GM18526 (cell line): ENCODE measurements around the gene DESI2.

Experiments used
- POLR2A ChIP-seq: IDR thresholded peaks from 3 replicates; pipeline ENCODE4 v1.6.1; 2011; ENCODE audit not compliant: insufficient read length; ENCODE audit errors: extremely low read depth

Gene DESI2

DNA sequence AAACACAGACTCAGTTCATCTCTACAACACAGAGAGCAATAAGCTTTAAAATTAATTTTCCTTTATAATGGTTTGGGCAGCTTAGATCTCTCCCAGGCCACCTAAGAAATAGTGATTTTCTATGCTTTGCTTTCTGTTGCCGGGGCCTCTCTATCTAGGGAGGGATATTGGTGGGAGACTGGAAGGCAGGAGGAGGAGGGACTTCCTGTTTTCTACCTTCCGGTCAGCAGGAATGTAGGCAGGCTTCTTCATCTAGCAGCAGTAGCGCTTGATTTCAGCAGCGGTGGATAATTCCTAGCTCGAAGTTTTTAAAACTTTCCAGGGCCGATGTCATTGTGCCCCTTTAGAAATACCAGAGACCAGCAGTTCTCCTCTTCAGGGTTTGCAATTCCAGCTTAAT is 5.1 kb upstream of the DESI2 start:
- TF ChIP-seq POLR2A, result no peak

DNA sequence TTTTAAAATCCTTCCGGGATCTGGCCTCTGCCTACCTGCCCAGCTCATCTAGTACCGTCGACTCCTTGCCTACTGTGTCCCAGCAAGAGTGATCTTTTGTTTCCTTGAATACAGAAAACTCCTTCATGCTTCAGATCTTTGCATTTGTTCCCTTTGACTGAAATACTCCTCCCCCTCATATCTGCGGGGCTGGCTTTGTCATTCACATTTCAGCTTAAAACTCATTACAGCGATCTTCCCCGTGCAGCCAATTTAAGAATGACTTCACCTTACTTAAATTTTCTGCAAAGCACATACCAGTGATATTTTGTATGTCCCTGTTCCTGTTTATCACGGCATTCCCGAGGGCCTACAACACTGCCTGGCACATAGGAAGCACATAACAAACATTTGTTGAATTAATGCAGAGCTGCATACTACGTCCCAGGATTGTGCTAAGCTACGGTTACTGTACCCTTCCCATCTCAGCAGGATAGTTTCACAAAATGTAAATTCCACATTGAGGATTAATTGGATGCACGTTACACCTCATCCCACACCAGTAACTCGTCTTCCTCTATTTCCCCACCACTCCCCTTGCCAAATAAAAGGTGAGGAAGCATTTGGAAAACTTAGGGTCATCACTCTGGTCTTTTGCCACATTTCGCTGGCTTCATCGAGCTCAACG is 837 bp upstream of the DESI2 start:
- TF ChIP-seq POLR2A, result no peak

DNA sequence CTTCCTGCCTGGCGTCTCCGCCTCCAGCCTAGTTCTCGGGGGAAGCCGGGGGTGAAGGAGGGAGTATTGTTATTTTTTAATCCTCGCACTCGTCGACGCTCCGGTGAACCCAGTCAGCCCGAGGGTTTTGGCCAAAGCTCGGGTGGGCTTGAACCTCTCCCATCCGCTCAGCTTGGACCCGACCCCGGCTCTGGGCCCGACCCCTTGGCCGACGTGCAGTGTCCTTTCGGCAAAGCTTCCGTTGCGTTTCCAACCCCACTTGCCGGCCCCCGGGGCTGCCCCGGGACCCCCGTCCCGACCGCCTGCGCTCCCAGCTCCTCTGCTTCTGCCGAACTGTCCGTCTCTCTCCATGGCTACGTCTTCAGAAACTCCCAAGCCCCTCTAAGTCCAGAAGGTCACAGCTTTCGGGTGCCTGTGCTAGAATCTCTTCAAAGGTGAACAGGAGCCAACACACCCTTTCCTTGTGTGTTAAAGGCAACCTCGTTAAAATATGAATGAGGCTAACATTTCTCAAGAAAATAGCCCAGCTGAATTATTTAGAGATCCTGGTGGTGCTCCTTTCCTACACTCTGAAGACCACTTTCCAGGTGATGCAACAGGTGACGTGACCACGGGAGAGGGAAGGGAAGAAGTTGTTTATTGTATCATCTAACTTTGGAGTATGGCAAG is 647 bp downstream of the DESI2 start:
- no peak for TF ChIP-seq POLR2A

DNA sequence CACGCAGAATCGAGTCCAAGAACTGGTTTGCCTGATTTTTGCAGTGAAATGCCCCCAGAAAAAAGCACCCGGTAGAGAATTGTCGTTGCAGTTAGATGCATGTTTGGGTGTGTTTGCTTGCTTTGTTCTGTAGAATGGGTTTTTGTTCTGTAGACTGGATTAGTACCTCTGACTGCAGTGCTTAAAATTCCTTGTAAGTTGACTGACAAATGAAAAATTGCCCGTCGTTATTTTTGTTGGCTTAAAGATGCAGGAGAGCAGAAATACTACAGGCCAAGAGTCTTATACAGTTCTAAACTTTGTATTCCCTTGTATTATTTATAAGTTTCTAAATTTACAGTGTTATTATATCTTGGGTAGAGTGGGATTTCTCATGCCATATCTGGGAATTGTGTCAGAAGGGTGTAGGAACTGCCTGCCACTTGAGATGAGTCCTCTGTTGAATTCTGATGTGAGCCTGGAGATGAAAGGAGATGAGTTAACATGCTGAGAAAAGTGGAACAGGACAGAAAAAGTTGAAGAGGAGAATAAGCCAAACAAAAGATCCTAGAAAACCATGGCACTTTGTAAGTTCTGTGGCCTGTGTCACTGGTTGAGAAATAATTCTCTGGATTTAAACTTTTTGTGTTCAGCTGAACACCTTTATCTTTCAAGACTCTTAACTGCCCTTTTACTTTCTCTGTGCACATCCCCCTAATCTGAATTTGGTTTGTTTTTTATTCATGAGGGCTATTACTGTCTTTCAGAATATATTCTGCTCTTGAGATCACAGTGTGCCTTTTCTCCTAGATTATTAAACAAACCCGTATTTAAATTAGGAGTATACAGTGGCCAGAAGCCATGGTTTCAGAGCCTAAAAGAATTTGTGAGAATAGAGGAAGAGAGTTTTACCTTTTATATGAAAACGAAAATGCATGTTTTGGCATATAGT is 1.4 kb downstream of the DESI2 start:
- no peak for TF ChIP-seq POLR2A

DNA sequence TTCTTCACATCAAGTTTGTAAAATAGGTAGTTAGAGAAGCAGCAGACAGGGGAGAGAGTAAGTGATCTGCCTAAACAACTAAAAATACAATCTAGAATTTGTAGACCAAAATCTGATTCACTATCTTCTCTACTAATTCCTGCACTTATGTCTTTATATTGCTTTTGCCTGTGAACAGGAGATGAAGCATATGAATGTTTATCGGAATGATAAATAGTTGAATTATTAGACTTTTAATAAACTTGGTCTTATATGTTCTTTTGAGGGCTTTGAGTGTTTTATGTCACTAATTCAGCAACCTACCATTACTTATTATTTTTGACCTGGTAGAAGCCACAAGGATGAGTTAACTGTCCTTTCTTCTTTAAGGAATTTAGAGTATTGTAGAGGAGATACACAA is 2.3 kb downstream of the DESI2 start:
- no peak for TF ChIP-seq POLR2A

DNA sequence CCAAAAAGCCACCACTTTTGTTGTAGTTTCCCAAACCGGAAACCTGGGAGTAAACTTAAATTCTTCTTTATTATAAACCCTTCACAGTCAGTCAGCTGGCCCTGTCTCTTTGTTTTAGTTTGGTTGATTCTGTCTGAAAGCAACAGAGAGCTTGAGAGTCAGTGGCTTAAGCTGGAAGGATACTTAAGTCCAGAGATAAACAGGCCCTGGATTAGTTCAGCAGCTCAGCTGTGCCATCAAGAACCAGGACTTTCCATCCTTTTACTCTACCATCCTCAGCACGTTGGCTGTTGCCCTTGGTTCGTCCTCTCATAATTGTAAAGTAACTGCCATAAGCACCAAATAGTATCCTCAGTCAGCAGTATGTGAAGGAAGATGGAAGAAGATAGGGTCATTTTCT is 4.5 kb downstream of the DESI2 start:
- TF ChIP-seq POLR2A, result no peak

DNA sequence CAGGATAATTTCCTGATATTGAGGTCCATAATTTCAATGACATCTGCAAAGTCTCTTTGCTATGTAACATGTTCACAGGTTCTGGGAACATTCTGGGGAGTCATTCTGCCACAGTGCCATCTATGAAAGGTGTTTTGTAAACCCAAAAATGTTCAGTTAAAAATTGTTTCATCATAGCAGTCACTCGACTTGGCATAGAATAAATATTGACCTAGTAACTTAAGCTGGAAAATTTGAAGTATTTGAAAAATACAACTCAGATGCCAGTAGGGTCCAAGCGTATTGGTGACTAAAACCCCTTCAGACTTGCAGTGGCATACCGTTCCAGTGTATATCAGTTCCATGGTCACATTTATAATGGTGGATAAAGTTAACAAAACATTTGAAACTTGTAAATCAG is 6.8 kb downstream of the DESI2 start:
- no peak for TF ChIP-seq POLR2A

DNA sequence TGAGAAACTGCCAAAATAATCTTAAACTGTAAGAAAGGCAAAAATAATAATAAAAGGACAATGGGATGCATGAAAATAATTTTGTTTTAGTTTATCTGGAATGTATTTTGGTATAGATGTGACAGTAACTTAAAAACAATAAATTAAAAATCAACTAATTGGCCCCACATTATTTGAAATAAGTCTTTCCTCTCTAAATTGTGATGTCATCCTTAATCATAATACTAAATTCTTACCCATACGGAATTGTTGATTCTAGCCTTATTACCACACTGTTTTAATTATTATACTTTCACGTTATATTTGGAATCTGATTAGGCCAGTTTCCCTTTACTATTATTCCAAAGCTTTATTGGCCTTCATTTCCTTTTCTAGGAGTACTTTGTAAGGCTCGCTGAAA is 7.7 kb downstream of the DESI2 start:
- TF ChIP-seq POLR2A, result no peak

DNA sequence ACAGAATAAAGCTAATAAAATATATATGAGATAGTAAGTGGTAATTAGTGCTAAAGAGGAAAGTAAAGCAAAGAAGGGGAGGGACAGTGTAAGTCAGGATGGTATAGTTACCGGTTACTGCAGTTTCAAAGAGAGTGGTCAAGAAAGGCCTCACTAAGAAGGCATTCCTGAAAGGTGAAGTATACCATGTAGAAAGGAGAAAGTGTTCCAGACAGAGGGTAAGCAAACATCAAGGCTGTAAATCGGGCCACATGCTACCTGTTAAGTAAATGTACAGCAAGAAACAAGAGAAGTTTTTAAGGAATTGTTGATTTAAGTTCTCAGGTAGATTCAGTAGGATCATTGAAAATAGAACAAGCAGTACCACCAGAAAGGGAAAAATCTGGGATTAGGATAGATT is 9.7 kb downstream of the DESI2 start:
- TF ChIP-seq POLR2A, result no peak

DNA sequence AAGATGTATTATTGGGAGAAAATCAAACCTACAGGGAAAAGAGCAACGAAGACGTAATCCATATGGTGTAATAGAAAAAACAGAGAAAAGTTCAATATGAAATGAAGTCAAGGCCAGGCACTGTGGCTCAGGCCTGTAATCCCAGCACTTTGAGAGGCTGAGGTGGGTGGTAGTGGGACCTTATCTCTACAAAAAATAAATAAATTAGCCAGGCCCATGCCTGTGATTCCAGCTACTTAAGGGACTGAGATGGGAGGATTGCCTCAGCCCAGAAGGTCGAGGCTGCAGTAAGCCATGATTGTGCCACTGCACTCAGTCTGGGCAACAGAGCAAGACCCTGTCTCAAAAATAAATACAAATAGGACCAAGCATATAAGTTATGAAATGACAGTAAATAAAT is 11.4 kb downstream of the DESI2 start:
- TF ChIP-seq POLR2A, result no peak

DNA sequence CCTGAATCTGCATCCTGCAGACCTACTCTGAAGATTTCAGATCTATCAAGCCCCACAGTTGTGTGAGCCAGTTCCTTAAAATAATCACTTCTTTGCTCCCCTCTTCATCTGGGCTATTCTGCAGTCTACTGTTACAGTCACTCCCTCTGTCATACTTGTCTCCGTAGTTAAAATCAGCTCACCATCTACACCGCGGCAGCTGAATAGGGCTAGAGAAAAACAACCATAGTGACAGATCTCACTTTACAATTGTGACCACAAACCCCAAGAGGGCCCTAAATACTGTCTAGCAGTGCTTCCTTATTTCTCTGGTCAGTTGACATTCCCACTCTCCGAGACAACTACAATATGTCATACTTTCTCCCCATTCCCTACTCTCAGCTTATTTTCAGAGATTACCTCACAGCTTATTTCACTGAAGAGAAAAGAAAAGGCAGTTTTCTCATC is 12.9 kb downstream of the DESI2 start:
- no peak for TF ChIP-seq POLR2A

DNA sequence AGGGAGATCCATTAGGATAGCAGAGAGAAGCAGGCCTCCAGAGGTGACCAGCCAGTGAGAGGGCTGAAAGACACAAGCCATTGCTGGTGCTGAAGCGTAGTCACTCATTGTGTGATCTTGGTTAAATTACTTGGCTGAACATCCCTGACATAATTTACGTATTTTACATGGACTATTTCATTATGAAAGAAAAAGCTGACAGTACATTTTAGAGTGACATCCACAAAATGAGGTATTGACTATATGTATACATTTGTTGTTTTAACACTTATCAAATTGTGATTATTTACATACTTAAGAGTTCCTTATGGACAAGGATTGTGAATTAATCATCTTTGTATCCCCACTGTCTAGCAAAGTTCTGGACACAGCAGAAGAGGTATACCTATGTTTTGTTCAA is 14.9 kb downstream of the DESI2 start:
- TF ChIP-seq POLR2A, result no peak

DNA sequence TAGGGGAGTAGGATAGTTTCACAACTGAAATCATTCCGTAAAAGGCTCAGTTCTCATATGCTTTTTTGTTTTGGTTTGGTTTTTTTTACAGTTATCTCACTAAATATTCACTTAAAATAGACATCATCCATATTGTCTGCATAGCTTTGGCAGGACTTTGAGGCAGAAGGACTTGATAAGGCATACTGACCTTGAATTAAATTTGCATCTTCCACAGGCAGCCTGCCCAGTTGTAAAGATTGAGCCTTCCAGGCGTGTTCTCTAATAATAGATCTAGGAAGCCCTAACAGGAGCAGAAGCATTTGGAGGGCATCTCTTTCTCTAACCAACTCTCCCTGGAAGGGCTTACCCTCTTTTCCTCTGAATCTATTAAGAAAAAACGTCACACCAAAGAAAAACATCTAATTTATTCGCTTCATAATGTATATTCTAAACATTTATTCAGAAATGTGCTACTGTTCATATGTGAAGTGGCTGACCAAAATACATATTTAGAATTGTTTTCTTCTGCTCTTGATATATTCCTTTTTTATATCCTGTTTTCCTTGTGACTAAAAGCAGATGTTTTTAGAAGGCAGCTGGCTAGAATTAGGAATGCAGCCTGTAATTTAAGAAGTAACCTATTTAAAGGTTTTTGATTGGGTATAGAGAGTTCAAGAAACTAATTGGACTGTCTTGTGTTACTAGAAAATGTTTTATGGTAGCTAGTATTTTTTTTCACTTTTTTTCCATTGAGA is 20.2 kb downstream of the DESI2 start:
- no peak for TF ChIP-seq POLR2A

DNA sequence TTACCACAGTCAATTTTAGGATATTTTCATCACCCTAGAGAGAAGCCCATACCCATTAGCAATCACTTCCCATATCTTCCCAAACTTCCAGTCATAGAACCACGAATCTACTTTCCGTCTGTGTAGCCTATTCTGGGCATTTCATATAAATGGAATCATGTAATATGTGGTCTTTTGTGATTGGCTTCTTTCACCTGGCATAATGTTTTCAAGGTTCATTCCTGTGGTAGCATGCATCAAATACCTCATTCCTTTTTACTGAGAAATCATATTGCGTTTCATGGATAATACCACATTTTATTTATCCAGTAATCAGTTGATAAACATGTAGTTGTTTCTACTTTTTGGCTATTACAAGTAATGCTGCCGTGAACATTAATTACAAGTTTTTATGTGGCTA is 21.5 kb downstream of the DESI2 start:
- TF ChIP-seq POLR2A, result no peak

DNA sequence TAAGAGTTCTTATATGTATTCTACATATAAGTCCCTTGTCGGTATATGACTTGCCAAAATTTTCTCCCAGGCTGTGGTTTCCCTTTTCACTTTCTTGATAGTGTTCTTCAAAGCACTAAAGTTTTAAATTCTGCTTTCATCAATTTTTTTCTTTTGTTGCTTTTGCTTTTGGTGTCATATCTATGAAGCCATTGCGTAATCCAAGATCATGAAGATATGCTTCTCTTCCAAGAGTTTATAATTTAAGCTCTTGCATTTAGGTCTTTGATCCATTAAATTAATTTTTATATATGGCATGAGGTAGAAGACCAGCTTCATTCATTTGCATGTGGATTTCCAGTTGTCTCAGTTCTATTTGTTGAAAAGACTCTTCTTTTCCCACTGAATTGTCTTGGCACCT is 22.2 kb downstream of the DESI2 start:
- no peak for TF ChIP-seq POLR2A

DNA sequence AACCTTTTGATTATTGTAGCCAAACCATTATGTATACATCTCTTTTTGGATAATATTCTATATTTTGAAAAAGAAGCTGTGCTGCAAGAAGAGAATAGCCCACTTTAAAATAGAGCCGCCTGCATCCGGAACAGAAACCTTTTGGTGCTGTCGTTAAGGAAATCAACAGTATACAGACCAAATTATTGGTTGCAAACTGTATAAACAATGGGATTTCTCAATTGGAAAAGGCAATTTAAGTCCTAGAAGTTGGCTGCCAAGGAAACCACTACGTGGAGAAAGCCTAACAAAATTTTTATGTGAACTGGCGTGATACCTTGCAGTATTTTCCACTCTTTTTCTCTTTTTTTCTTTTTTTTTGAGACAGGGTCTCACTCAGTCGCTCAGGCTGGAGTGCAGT is 25.8 kb downstream of the DESI2 start:
- TF ChIP-seq POLR2A, result no peak

DNA sequence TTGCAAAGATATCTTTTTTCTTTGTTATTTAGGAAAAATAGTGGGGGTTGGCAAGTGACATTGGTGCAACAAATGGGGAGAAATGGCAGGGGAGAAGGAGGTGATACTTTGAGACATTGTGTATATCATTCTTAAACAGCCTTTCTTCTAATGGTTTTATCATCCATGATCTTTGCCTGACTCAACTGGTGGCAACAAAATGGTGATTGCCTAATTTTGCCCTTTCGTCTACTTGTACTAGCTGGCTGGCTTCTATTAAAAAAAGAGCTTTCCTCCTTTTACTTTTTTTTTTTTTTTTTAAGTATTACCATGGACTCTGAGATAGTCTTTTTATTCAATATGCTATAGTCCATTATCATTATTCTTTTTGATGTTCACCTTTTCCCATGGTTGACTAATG is 27.7 kb downstream of the DESI2 start:
- TF ChIP-seq POLR2A, result no peak
